Kidney (tissue), 14 donors: ENCODE data around the gene PHLPP2. TPM values are rescaled to one million over a fixed set of nuclear protein-coding genes. Genes with fewer than 3 reads are reported as not detected.
A peak's percentile ranks its signal among the peaks of the same experiment; 100 is the strongest.

Experiments
- DNase-seq, 5 donors: peaks; one replicate each; pipeline ENCODE4 v3.0.0-alpha.2; 2013 to 2020
- FAIRE-seq: peaks from 2 replicates; lab custom pipeline; 2012; peaks lifted over from hg19 to GRCh38; lab: Jason Lieb, UNC
- H3K27ac ChIP-seq, 2 donors: one replicate each; pipeline ENCODE4 v1.7.0; 2013; ENCODE audit warnings: low read depth in 2 of 2, low read length in 2 of 2, inconsistent platforms in 1 of 2
- H3K27me3 ChIP-seq: one replicate; pipeline ENCODE4 v1.7.1; 2013; ENCODE audit warnings: low read length, inconsistent platforms; ENCODE audit not compliant: control insufficient read depth, insufficient read depth
- H3K36me3 ChIP-seq, 3 donors: one replicate each; pipeline versions ENCODE4 v1.7.0 to v1.7.1; 2013; ENCODE audit warnings: low read length in 3 of 3, control low read depth in 1 of 3, inconsistent platforms in 1 of 3; ENCODE audit not compliant: insufficient read depth in 3 of 3, control insufficient read depth in 2 of 3
- H3K4me1 ChIP-seq, 3 donors: one replicate each; pipeline versions ENCODE4 v1.7.0 to v1.7.1; 2013; ENCODE audit warnings: low read length in 3 of 3, inconsistent platforms in 1 of 3, low read depth in 1 of 3; ENCODE audit not compliant: control insufficient read depth in 2 of 3, insufficient read depth in 2 of 3
- H3K4me3 ChIP-seq, 3 donors: one replicate each; pipeline versions ENCODE4 v1.7.0 to v1.8.1; 2013; ENCODE audit warnings: low read length in 3 of 3, control low read depth in 1 of 3, inconsistent platforms in 1 of 3
- H3K9ac ChIP-seq, 3 donors: one replicate each; pipeline versions ENCODE4 v1.7.0 to v1.7.1; 2013; ENCODE audit warnings: low read length in 3 of 3, control low read depth in 1 of 3, inconsistent platforms in 1 of 3
- H3K9me3 ChIP-seq, 3 donors: one replicate each; pipeline versions ENCODE4 v1.7.0 to v1.7.1; 2013; ENCODE audit warnings: low read length in 3 of 3, control low read depth in 1 of 3, inconsistent platforms in 1 of 3; ENCODE audit not compliant: control insufficient read depth in 2 of 3, insufficient read depth in 1 of 3
- CTCF ChIP-seq: IDR thresholded peaks from 3 replicates; pipeline ENCODE4 v1.5.1; 2012; ENCODE audit warnings: mild to moderate bottlenecking, moderate library complexity, borderline replicate concordance; ENCODE audit not compliant: insufficient read depth; ENCODE audit errors: extremely low read depth
- intact Hi-C: fragments of 100-400 bp; cut with DNase I; formaldehyde crosslinking; loops from one replicate; pipeline ENCODE4 v1.11.1; 2022
- polyA plus RNA-seq: library from polyadenylated mRNA; stranded (reverse); fragments of 350-450 nt; fragmentation: Illumina TruSeq; extraction: RNeasy Lipid Tissue Mini Kit (QIAGEN cat#74804); gene quantifications from one replicate; pipeline ENCODE4 v1.2.3, GENCODE V29; 2014; ENCODE audit warnings: low read depth, low replicate concordance; ENCODE audit not compliant: insufficient read depth
- total RNA-seq: library from RNA; stranded (reverse); fragmentation: NEBNext Ultra II Directional; extraction: Animal tissue kit (Norgen Biotek cat#: 25700); gene quantifications from one replicate; pipeline ENCODE4 v1.2.1, GENCODE V29; 2021
- donor health status: control.
- donor health status: control.
- donor health status: control.
- donor health status: control.
- donor health status: control.
- donor health status: DM: yes; HTN: yes; CAD: no.
- donor health status: Normal renal cell carcinoma (clear cell type).

Gene PHLPP2
- total and polyA plus RNA-seq, 2 donors from 2014 or later = 2.8 to 7.1 TPM

- H3K9ac ChIP-seq = no peak overlapping the region
- no peak for TF ChIP-seq CTCF
- H3K4me1 ChIP-seq = peaks cover 0 to 2% (median 0%) of the 10 kb centered on the region in 3 donors
- DNase-seq (peak in 3 of 5 donors; percentile 57 to 81 (median 78)), FAIRE-seq (no peak)
- peaks cover 0 to 15% (median 14%) of the 10 kb centered on the region in 3 donors for H3K36me3 ChIP-seq
- no peaks in the 10 kb centered on the region for H3K9me3 ChIP-seq
- H3K27ac ChIP-seq = peak overlapping the region; percentile 49 to 69
- no peak overlapping the region for H3K4me3 ChIP-seq
- H3K27me3 ChIP-seq = no peaks in the 10 kb centered on the region
- intact Hi-C loops = no loop called here
These were observed 65.7 kb downstream of the PHLPP2 start for GRCh38 chr16:71658771-71659170.

GRCh38 chr16:71649704-71650103, 74.8 kb downstream of the PHLPP2 start:
- DNase-seq = no peak
- intact Hi-C loops = no loop called here
- Histone ChIP-seq H3K4me1 (no peaks in the 10 kb centered on the region), H3K36me3 (peaks cover 2 to 13% (median 11%) of the 10 kb centered on the region in 3 donors), H3K9me3 (no peaks in the 10 kb centered on the region), H3K27ac (no peak overlapping the region), H3K4me3 (no peak overlapping the region), H3K27me3 (no peaks in the 10 kb centered on the region), H3K9ac (no peak overlapping the region)
- no peak for FAIRE-seq
- no peak for TF ChIP-seq CTCF

GRCh38 chr16:71648921-71649320, 75.6 kb downstream of the PHLPP2 start:
- DNase-seq (no peak), FAIRE-seq (no peak)
- no peaks in the 10 kb centered on the region for H3K9me3 ChIP-seq
- H3K4me1 ChIP-seq = no peaks in the 10 kb centered on the region
- H3K36me3 ChIP-seq = peaks cover 2 to 13% (median 7%) of the 10 kb centered on the region in 3 donors
- no peak overlapping the region for H3K9ac ChIP-seq
- H3K27me3 ChIP-seq = no peaks in the 10 kb centered on the region
- H3K4me3 ChIP-seq = no peak overlapping the region
- H3K27ac ChIP-seq = no peak overlapping the region
- peak; percentile 41 for TF ChIP-seq CTCF
- intact Hi-C loops = no loop called here

GRCh38 chr16:71648162-71648561, 76.3 kb downstream of the PHLPP2 start:
- Histone ChIP-seq H3K4me1 (no peaks in the 10 kb centered on the region), H3K36me3 (peaks cover 2 to 13% (median 7%) of the 10 kb centered on the region in 3 donors), H3K9me3 (no peaks in the 10 kb centered on the region), H3K9ac (no peak overlapping the region), H3K27ac (no peak overlapping the region), H3K4me3 (no peak overlapping the region), H3K27me3 (no peaks in the 10 kb centered on the region)
- no peak for DNase-seq
- intact Hi-C loops = no loop called here
- FAIRE-seq = no peak
- no peak for TF ChIP-seq CTCF
